ENCODE data around the gene LCN12.
A peak's percentile ranks its signal among the peaks of the same experiment; 100 is the strongest.

Gene LCN12

GRCh38 chr9:136947028-136947891 is 4.8 kb upstream of the LCN12 start:
- H3K9me3 ChIP-seq (ENCODE audit: control insufficient read depth, low read length): no peaks in the 10 kb centered on the region
- H3K27me3 ChIP-seq (replicated peaks; ENCODE audit: control insufficient read depth, insufficient read depth, low read length): no peaks in the 10 kb centered on the region
- peak overlapping the region; percentile 12 for H3K9ac ChIP-seq (ENCODE audit: low read length)
- H3K36me3 ChIP-seq (ENCODE audit: control insufficient read depth, insufficient read depth, low read length, severe bottlenecking): peaks cover 6% of the 10 kb centered on the region
- no peak overlapping the region for H3K4me3 ChIP-seq (ENCODE audit: low read length)
- peaks cover 9% of the 10 kb centered on the region for H3K4me1 ChIP-seq (ENCODE audit: control insufficient read depth, insufficient read depth, low read length)
- no peak for DNase-seq (ENCODE audit: low read depth)

GRCh38 chr9:136947955-136948510 is 4.0 kb upstream of the LCN12 start:
- Histone ChIP-seq H3K9me3 (ENCODE audit: control insufficient read depth, low read length) (no peaks in the 10 kb centered on the region), H3K4me3 (ENCODE audit: low read length) (no peak overlapping the region), H3K9ac (ENCODE audit: low read length) (peak overlapping the region; percentile 12), H3K36me3 (ENCODE audit: control insufficient read depth, insufficient read depth, low read length, severe bottlenecking) (no peaks in the 10 kb centered on the region), H3K4me1 (ENCODE audit: control insufficient read depth, insufficient read depth, low read length) (peaks cover 9% of the 10 kb centered on the region), H3K27me3 (replicated peaks; ENCODE audit: control insufficient read depth, insufficient read depth, low read length) (no peaks in the 10 kb centered on the region)
- peak; percentile 22 for DNase-seq (ENCODE audit: low read depth)

GRCh38 chr9:136949239-136949816 is 2.7 kb upstream of the LCN12 start:
- peak overlapping the region; percentile 75 for H3K4me3 ChIP-seq (ENCODE audit: low read length)

GRCh38 chr9:136949817-136950655 is 2.0 kb upstream of the LCN12 start:
- Histone ChIP-seq H3K4me3 (ENCODE audit: low read length) (peak overlapping the region; percentile 75), H3K36me3 (ENCODE audit: control insufficient read depth, insufficient read depth, low read length, severe bottlenecking) (no peaks in the 10 kb centered on the region), H3K4me1 (ENCODE audit: control insufficient read depth, insufficient read depth, low read length) (peaks cover 5% of the 10 kb centered on the region), H3K9ac (ENCODE audit: low read length) (peak overlapping the region; percentile 66), H3K9me3 (ENCODE audit: control insufficient read depth, low read length) (no peaks in the 10 kb centered on the region), H3K27me3 (replicated peaks; ENCODE audit: control insufficient read depth, insufficient read depth, low read length) (peaks cover 4% of the 10 kb centered on the region)
- DNase-seq (ENCODE audit: low read depth): peak; percentile 84

More at GRCh38 chr9:136949239-136949816, 2.7 kb upstream of the LCN12 start:
- DNase-seq (ENCODE audit: low read depth): no peak
- Histone ChIP-seq H3K9ac (ENCODE audit: low read length) (no peak overlapping the region), H3K27me3 (replicated peaks; ENCODE audit: control insufficient read depth, insufficient read depth, low read length) (no peaks in the 10 kb centered on the region), H3K9me3 (ENCODE audit: control insufficient read depth, low read length) (no peaks in the 10 kb centered on the region), H3K36me3 (ENCODE audit: control insufficient read depth, insufficient read depth, low read length, severe bottlenecking) (no peaks in the 10 kb centered on the region), H3K4me1 (ENCODE audit: control insufficient read depth, insufficient read depth, low read length) (peaks cover 5% of the 10 kb centered on the region)

- Histone ChIP-seq H3K9ac (ENCODE audit: low read length) (peak overlapping the region; percentile 66), H3K4me1 (ENCODE audit: control insufficient read depth, insufficient read depth, low read length) (peaks cover 5% of the 10 kb centered on the region), H3K36me3 (ENCODE audit: control insufficient read depth, insufficient read depth, low read length, severe bottlenecking) (no peaks in the 10 kb centered on the region), H3K9me3 (ENCODE audit: control insufficient read depth, low read length) (no peaks in the 10 kb centered on the region), H3K4me3 (ENCODE audit: low read length) (no peak overlapping the region), H3K27me3 (replicated peaks; ENCODE audit: control insufficient read depth, insufficient read depth, low read length) (peaks cover 11% of the 10 kb centered on the region)
- DNase-seq (ENCODE audit: low read depth): no peak
Observed at GRCh38 chr9:136950656-136951276, 1.3 kb upstream of the LCN12 start.

GRCh38 chr9:136952321-136952850 is 313 bp downstream of the LCN12 start:
- Histone ChIP-seq H3K9ac (ENCODE audit: low read length) (no peak overlapping the region), H3K36me3 (ENCODE audit: control insufficient read depth, insufficient read depth, low read length, severe bottlenecking) (no peaks in the 10 kb centered on the region), H3K4me3 (ENCODE audit: low read length) (no peak overlapping the region), H3K27me3 (replicated peaks; ENCODE audit: control insufficient read depth, insufficient read depth, low read length) (peaks cover 17% of the 10 kb centered on the region), H3K9me3 (ENCODE audit: control insufficient read depth, low read length) (no peaks in the 10 kb centered on the region), H3K4me1 (ENCODE audit: control insufficient read depth, insufficient read depth, low read length) (peaks cover 5% of the 10 kb centered on the region)
- DNase-seq (ENCODE audit: low read depth): no peak

- Histone ChIP-seq H3K4me1 (ENCODE audit: control insufficient read depth, insufficient read depth, low read length) (peaks cover 5% of the 10 kb centered on the region), H3K4me3 (ENCODE audit: low read length) (no peak overlapping the region), H3K36me3 (ENCODE audit: control insufficient read depth, insufficient read depth, low read length, severe bottlenecking) (no peaks in the 10 kb centered on the region), H3K9me3 (ENCODE audit: control insufficient read depth, low read length) (no peaks in the 10 kb centered on the region), H3K9ac (ENCODE audit: low read length) (no peak overlapping the region), H3K27me3 (replicated peaks; ENCODE audit: control insufficient read depth, insufficient read depth, low read length) (peaks cover 17% of the 10 kb centered on the region)
- no peak for DNase-seq (ENCODE audit: low read depth)
Observed at GRCh38 chr9:136952876-136953770, 1.1 kb downstream of the LCN12 start.

- no peaks in the 10 kb centered on the region for H3K9me3 ChIP-seq (ENCODE audit: control insufficient read depth, low read length)
- H3K27me3 ChIP-seq (replicated peaks; ENCODE audit: control insufficient read depth, insufficient read depth, low read length): peaks cover 17% of the 10 kb centered on the region
- DNase-seq (ENCODE audit: low read depth): no peak
- peaks cover 5% of the 10 kb centered on the region for H3K4me1 ChIP-seq (ENCODE audit: control insufficient read depth, insufficient read depth, low read length)
- no peak overlapping the region for H3K4me3 ChIP-seq (ENCODE audit: low read length)
- H3K9ac ChIP-seq (ENCODE audit: low read length): no peak overlapping the region
- H3K36me3 ChIP-seq (ENCODE audit: control insufficient read depth, insufficient read depth, low read length, severe bottlenecking): no peaks in the 10 kb centered on the region
Observed at GRCh38 chr9:136953771-136954269, 1.7 kb downstream of the LCN12 start.

- Histone ChIP-seq H3K4me3 (ENCODE audit: low read length) (no peak overlapping the region), H3K9me3 (ENCODE audit: control insufficient read depth, low read length) (no peaks in the 10 kb centered on the region), H3K27me3 (replicated peaks; ENCODE audit: control insufficient read depth, insufficient read depth, low read length) (peaks cover 17% of the 10 kb centered on the region), H3K4me1 (ENCODE audit: control insufficient read depth, insufficient read depth, low read length) (peaks cover 5% of the 10 kb centered on the region), H3K9ac (ENCODE audit: low read length) (no peak overlapping the region), H3K36me3 (ENCODE audit: control insufficient read depth, insufficient read depth, low read length, severe bottlenecking) (no peaks in the 10 kb centered on the region)
- DNase-seq (ENCODE audit: low read depth): no peak
Observed at GRCh38 chr9:136954270-136955083, 2.4 kb downstream of the LCN12 start.
